Omental fat pad (tissue), 4 donors: ENCODE measurements around the gene XPNPEP2. TPM values are rescaled to one million over a fixed set of nuclear protein-coding genes. Genes with fewer than 3 reads are reported as not detected.
A peak's percentile ranks its signal among the peaks of the same experiment; 100 is the strongest.

Experiments used
- ATAC-seq: fragments of 150-250 bp; one replicate; pipeline ENCODE4 v1.9.1; 2016; ENCODE audit warnings: mild to moderate bottlenecking, moderate library complexity; ENCODE audit not compliant: low FRiP score
- DNase-seq: peaks from one replicate; pipeline ENCODE4 v3.0.0-alpha.2; 2019; ENCODE audit warnings: low spot score
- total RNA-seq, 4 donors: library from RNA; depleted of rRNA; stranded (reverse); fragments of >200 nt; gene quantifications; one replicate each; pipeline ENCODE4 v1.1.0, GENCODE V29; 2016
- TF ChIP-seq, protein P1 (sequence below), 3 donors: fragments of 450-650 bp; IDR thresholded peaks; one replicate each; pipeline ENCODE4 v1.5.1; 2016 to 2017; ENCODE audit warnings: antibody characterized with exemption in 3 of 3, mild to moderate bottlenecking in 3 of 3, moderate library complexity in 2 of 3

Gene XPNPEP2
- total RNA-seq, 4 donors from 2014 or later = 2.4 to 7.8 (median 5.3) TPM

DNA sequence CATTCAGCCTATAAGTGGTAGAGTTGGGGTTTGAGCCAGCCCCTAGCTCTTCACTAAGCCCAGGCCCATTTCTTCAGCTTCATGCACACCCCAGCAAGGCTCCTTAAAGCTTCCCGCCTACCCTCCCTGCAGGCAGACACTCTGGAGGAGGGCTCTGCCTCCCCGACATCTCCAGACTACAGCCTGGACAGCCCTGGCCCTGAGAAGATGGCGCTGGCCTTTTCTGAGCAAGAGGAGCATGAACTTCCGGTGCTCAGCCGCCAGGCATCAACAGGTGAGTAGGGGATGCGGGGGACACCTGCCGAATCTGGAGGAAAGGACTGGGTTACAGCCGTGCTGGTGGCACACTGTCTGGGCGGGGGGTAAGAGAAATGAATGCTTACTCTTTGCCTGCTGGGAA, 52.0 kb downstream of the XPNPEP2 start:
- DNase-seq = no peak
- no peak for ATAC-seq
- TF ChIP-seq, protein P1, sequence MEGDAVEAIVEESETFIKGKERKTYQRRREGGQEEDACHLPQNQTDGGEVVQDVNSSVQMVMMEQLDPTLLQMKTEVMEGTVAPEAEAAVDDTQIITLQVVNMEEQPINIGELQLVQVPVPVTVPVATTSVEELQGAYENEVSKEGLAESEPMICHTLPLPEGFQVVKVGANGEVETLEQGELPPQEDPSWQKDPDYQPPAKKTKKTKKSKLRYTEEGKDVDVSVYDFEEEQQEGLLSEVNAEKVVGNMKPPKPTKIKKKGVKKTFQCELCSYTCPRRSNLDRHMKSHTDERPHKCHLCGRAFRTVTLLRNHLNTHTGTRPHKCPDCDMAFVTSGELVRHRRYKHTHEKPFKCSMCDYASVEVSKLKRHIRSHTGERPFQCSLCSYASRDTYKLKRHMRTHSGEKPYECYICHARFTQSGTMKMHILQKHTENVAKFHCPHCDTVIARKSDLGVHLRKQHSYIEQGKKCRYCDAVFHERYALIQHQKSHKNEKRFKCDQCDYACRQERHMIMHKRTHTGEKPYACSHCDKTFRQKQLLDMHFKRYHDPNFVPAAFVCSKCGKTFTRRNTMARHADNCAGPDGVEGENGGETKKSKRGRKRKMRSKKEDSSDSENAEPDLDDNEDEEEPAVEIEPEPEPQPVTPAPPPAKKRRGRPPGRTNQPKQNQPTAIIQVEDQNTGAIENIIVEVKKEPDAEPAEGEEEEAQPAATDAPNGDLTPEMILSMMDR (IDR thresholded peaks at IDR 0.05) = no peak

DNA sequence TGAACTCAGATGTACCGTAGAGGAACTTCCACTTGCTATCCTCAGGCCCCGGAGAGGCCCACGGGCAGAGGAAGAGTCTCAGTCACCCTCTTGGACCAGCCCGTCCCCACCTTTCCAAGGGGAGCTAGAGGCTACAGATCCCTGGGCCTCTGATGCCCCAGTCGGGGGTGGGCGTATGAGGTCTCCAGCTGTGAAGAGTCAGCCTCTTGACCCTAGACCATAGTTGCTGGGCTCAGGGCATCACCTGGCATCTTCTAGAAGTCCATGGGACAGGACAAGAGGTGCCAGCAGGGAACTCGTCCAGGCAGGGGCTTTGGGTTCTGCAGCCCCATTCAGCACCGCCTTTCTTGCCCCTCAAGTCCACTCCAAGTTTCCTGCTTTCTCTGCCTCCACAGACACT, 52.6 kb downstream of the XPNPEP2 start:
- no peak for DNase-seq
- ATAC-seq = no peak

GRCh38 chrX:129791961-129792570, 53.3 kb downstream of the XPNPEP2 start:
- TF ChIP-seq, protein P1 (IDR thresholded peaks at IDR 0.05) = no peak
- no peak for DNase-seq
- no peak for ATAC-seq

More for the DNA sequence above, 52.6 kb downstream of the XPNPEP2 start:
- TF ChIP-seq, protein P1 (IDR thresholded peaks at IDR 0.05) = no peak

- DNase-seq (no peak), ATAC-seq (no peak)
- TF ChIP-seq, protein P1 (IDR thresholded peaks at IDR 0.05) = no peak
Measured at GRCh38 chrX:129792586-129793291, 54.0 kb downstream of the XPNPEP2 start.

DNA sequence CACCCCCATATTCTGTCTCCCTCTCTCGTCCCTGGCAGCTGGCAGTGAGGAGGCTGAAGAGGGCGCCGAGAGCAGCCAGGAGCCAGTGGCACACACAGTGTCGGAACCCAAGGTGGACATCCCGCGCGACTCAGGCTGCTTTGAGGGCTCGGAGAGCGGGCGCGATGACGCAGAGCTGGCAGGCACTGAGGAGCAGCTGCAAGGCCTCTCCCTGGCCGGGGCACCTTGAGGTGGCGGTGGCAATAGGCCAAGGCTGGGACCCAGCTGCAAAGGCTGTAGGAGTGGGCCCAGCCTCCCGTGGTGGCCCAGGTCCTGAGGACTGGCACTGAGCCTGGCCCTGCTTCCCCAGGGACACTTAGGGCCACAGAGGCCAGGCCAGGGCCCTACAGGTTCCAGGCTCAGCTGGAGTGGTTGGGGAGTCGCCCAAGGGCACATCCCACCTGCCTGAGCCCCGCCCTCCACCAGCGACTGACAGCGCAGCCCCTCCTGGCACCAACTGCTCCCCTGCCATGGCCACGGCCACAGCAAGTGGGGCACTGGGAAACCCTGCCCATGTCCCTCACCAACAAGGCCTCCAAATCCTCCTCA, 54.9 kb downstream of the XPNPEP2 start:
- TF ChIP-seq, protein P1 (IDR thresholded peaks at IDR 0.05) = no peak
- DNase-seq (no peak), ATAC-seq (peak; percentile 6)

DNA sequence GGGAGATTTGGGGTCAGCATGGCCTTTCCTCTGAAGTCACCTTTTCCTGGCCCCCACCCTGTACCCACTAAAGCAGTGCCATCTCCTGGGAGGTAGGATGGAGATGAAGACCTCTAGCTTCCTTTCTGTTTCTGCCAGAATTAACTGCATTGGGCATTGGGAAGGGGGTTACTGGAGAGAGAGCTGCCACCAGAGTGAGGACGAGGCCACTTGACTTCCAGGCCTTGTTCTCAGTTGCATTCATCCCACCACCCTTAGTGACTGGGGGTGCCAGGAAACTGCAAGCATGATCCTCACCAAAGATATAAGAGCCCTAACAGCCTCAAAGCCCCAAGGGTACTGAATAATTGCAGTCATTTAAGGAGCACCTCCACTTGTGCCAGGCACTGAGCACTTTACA, 56.8 kb downstream of the XPNPEP2 start:
- ATAC-seq (no peak), DNase-seq (no peak)
- TF ChIP-seq, protein P1 (IDR thresholded peaks at IDR 0.05) = no peak
